Adrenal gland (tissue), 5 donors: ENCODE results near the gene SNX25.

Source experiments
- CTCF ChIP-seq, 6 experiments: fragments of 450-650 bp in 4 of 6; fragments of 200-600 bp in 2 of 6; sonication (generic) in 1 of 6; IDR thresholded peaks; 1 replicate in 5 of 6; 2 replicates in 1 of 6; pipeline versions ENCODE4 v1.5.1 to v1.8.0; 2016 to 2021; ENCODE audit warnings: antibody characterized with exemption in 6 of 6, mild to moderate bottlenecking in 2 of 6, moderate library complexity in 1 of 6
- POLR2A ChIP-seq, 2 donors: fragments of 450-650 bp; IDR thresholded peaks; one replicate each; pipeline ENCODE4 v1.6.1; 2017; ENCODE audit warnings: antibody characterized with exemption in 2 of 2, mild to moderate bottlenecking in 2 of 2, moderate library complexity in 1 of 2
- donor health status: DM: no; HTN: no; CAD: no.

- TF ChIP-seq CTCF (IDR thresholded peaks at IDR 0.05) (no peak), POLR2A (IDR thresholded peaks at IDR 0.05) (no peak)
Observed at GRCh38 chr4:185384930-185385331, 175.5 kb downstream of the SNX25 start.
